Panc1 (cell line): Measurements from ENCODE around the gene ADGRD1. TPM values are rescaled to one million over a fixed set of nuclear protein-coding genes. Genes with fewer than 3 reads are reported as not detected.
A peak's percentile ranks its signal among the peaks of the same experiment; 100 is the strongest.

Source experiments
- ATAC-seq: fragments of 200-7000 bp; cut with Tn5 transposase; 2 replicates; pipeline ENCODE4 v1.9.1; 2020; ENCODE audit warnings: mild to moderate bottlenecking, moderate library complexity
- BruUV-seq: library from RNA; stranded (reverse); fragments of 400-500 nt; replicated peaks from 2 replicates; lab custom pipeline; 2021; lab: Mats Ljungman, UMichigan
- CTCF ChIA-PET: fragments of 300-600 bp; sonication (Branson Sonifier 250); formaldehyde crosslinking; loops from one replicate; lab custom pipeline; 2022; ENCODE audit warnings: antibody characterized with exemption; lab: Charles Lee
- POLR2A ChIA-PET: fragments of 300-600 bp; sonication (Branson Sonifier 250); formaldehyde crosslinking; loops from one replicate; lab custom pipeline; 2022; ENCODE audit warnings: antibody characterized with exemption; lab: Charles Lee
- DNase-seq: peaks from one replicate; pipeline ENCODE4 v3.0.0-alpha.2; 2010; ENCODE audit warnings: low read depth, low spot score
- H3K27ac ChIP-seq: 2 replicates; pipeline ENCODE4 v1.5.1; 2011; ENCODE audit warnings: mild to moderate bottlenecking, low read length, inconsistent platforms
- H3K27me3 ChIP-seq: fragments of 200-500 bp; sonication (Bioruptor generic); 2 replicates; pipeline ENCODE4 v1.6.0; 2014; ENCODE audit warnings: low read length, inconsistent platforms; ENCODE audit not compliant: control insufficient read depth, insufficient read depth
- H3K36me3 ChIP-seq: fragments of 200-500 bp; sonication (Bioruptor generic); 2 replicates; pipeline ENCODE4 v1.5.1; 2014; ENCODE audit warnings: inconsistent platforms, mild to moderate bottlenecking, low read length, moderate library complexity; ENCODE audit not compliant: control insufficient read depth, insufficient read depth
- H3K4me1 ChIP-seq: 2 replicates; pipeline ENCODE4 v1.5.1; 2011; ENCODE audit warnings: inconsistent platforms, mild to moderate bottlenecking, low read length, moderate library complexity; ENCODE audit not compliant: control insufficient read depth, insufficient read depth
- H3K4me3 ChIP-seq, 2 experiments: 2 replicates each; pipeline ENCODE4 v1.5.1; 2011 to 2012; ENCODE audit warnings: low read depth in 2 of 2, low read length in 2 of 2, mild to moderate bottlenecking in 2 of 2, inconsistent platforms in 1 of 2, moderate library complexity in 1 of 2
- H3K9me3 ChIP-seq: fragments of 200-500 bp; sonication (Bioruptor generic); 2 replicates; pipeline ENCODE4 v1.5.1; 2014; ENCODE audit warnings: low read depth, mild to moderate bottlenecking, inconsistent platforms, low read length, moderate library complexity; ENCODE audit not compliant: control insufficient read depth, insufficient read depth
- CTCF ChIP-seq: fragments of 450-650 bp; IDR thresholded peaks from 2 replicates; pipeline ENCODE4 v1.5.1; 2017; ENCODE audit warnings: mild to moderate bottlenecking
- POLR2AphosphoS5 ChIP-seq: IDR thresholded peaks from 2 replicates; pipeline ENCODE4 v1.6.1; 2012; ENCODE audit warnings: mild to moderate bottlenecking, low read depth, low read length, moderate library complexity
- REST ChIP-seq, 2 experiments: IDR thresholded peaks; 2 replicates each; pipeline ENCODE4 v1.6.1; 2011 to 2012; ENCODE audit warnings: low read depth in 2 of 2, control low read depth in 1 of 2, low read length in 1 of 2, mild to moderate bottlenecking in 1 of 2, moderate library complexity in 1 of 2; ENCODE audit not compliant: insufficient read depth in 1 of 2
- SIN3A ChIP-seq: IDR thresholded peaks from 2 replicates; pipeline ENCODE4 v1.6.1; 2012; ENCODE audit warnings: low read depth, mild to moderate bottlenecking, low read length, moderate library complexity, borderline replicate concordance; ENCODE audit not compliant: insufficient read depth
- TCF7L2 ChIP-seq: IDR thresholded peaks from 2 replicates; pipeline ENCODE4 v1.6.1; 2011; ENCODE audit warnings: mild to moderate bottlenecking, low read depth, low read length, inconsistent platforms
- in situ Hi-C: cut with HindIII; loops from 2 replicates; pipeline ENCODE4 v1.10.0; 2016; ENCODE audit warnings: low sequenced_read_pairs, low pct_unique_long_range_greater_than_20kb
- intact Hi-C: fragments of 100-400 bp; cut with micrococcal nuclease; formaldehyde crosslinking; loops from one replicate; pipeline ENCODE4 v1.10.0; 2022; ENCODE audit not compliant: unreplicated experiment
- total RNA-seq: library from RNA; stranded (reverse); gene quantifications from one replicate; pipeline ENCODE4 v1.2.1, GENCODE V29; 2021; ENCODE audit not compliant: unreplicated experiment

The ADGRD1 gene
- total RNA-seq, 1 experiment from 2014 or later = 0.21 TPM

- BruUV-seq = no TSS peak
- H3K27me3 ChIP-seq = peaks cover 2% of the 10 kb centered on the region
- CTCF ChIA-PET = no interaction called here
- no peak overlapping the region for H3K4me3 ChIP-seq
- TF ChIP-seq SIN3A (no peak), TCF7L2 (no peak), POLR2AphosphoS5 (no peak), REST (IDR thresholded peaks at IDR 0.05; ENCODE audit: insufficient read depth in 1 of 2, low read depth in 2 of 2, low read length in 1 of 2) (no peak), CTCF (no peak)
- no peaks in the 10 kb centered on the region for H3K36me3 ChIP-seq
- DNase-seq = no peak
- no peaks in the 10 kb centered on the region for H3K9me3 ChIP-seq
- intact Hi-C loops = no loop called here
- H3K27ac ChIP-seq = no peak overlapping the region
- 0 out of 2 replicates have a peak, but pooled peaks have one; percentile 12 for ATAC-seq
- in situ Hi-C loops = no loop called here
- POLR2A ChIA-PET = no interaction called here
- no peaks in the 10 kb centered on the region for H3K4me1 ChIP-seq
Observed at GRCh38 chr12:131121705-131122405, 168.1 kb downstream of the ADGRD1 start.

GRCh38 chr12:131122631-131123030 lies 168.9 kb downstream of the ADGRD1 start:
- Histone ChIP-seq H3K27me3 (peaks cover 2% of the 10 kb centered on the region), H3K4me1 (no peaks in the 10 kb centered on the region), H3K36me3 (no peaks in the 10 kb centered on the region), H3K4me3 (no peak overlapping the region), H3K27ac (no peak overlapping the region), H3K9me3 (no peaks in the 10 kb centered on the region)
- ChIA-PET CTCF (no interaction called here), POLR2A (no interaction called here)
- no peak for TF ChIP-seq CTCF
- no peak for TF ChIP-seq SIN3A
- TF ChIP-seq REST (IDR thresholded peaks at IDR 0.05; ENCODE audit: insufficient read depth in 1 of 2, low read depth in 2 of 2, low read length in 1 of 2) = no peak
- no peak for TF ChIP-seq POLR2AphosphoS5
- no peak for TF ChIP-seq TCF7L2
- intact Hi-C loops (no loop called here), in situ Hi-C loops (no loop called here)
- BruUV-seq = no TSS peak
- ATAC-seq (no peak), DNase-seq (no peak)
